Adrenal gland (tissue), 12 donors: ENCODE measurements around the gene CGRRF1. TPM values are rescaled to one million over a fixed set of nuclear protein-coding genes. Genes with fewer than 3 reads are reported as not detected.
A peak's percentile ranks its signal among the peaks of the same experiment; 100 is the strongest.

Experiments
- DNase-seq, 7 donors: peaks; one replicate each; pipeline ENCODE4 v3.0.0-alpha.2; 2019 to 2020
- H3K27ac ChIP-seq, 5 donors: fragments of 200-600 bp; sonication (generic) in 4 of 5; 1 replicate in 3 of 5; 2 replicates in 2 of 5; pipeline versions ENCODE4 v1.5.1 to v1.8.0; 2016 to 2020; ENCODE audit warnings: mild to moderate bottlenecking in 1 of 5
- H3K27me3 ChIP-seq: fragments of 200-600 bp; 2 replicates; pipeline ENCODE4 v1.8.0; 2021
- H3K36me3 ChIP-seq, 2 donors: fragments of 200-600 bp; replicated peaks in 1 of 2; 1 replicate in 1 of 2; 2 replicates in 1 of 2; pipeline versions ENCODE4 v1.5.1 to v1.8.0; 2018 to 2022
- H3K4me1 ChIP-seq, 2 donors: fragments of 200-600 bp; replicated peaks in 1 of 2; 1 replicate in 1 of 2; 2 replicates in 1 of 2; pipeline versions ENCODE4 v1.5.1 to v1.8.0; 2018 to 2021
- H3K4me3 ChIP-seq, 4 donors: fragments of 200-600 bp; sonication (generic) in 3 of 4; one replicate each; pipeline ENCODE4 v1.5.1; 2016 to 2018
- H3K9me3 ChIP-seq, 3 donors: fragments of 200-600 bp; sonication (generic) in 1 of 3; replicated peaks in 1 of 3; 1 replicate in 2 of 3; 2 replicates in 1 of 3; pipeline versions ENCODE4 v1.5.1 to v1.8.0; 2016 to 2021
- CTCF ChIP-seq, 6 experiments: fragments of 450-650 bp in 4 of 6; fragments of 200-600 bp in 2 of 6; sonication (generic) in 1 of 6; IDR thresholded peaks; 1 replicate in 5 of 6; 2 replicates in 1 of 6; pipeline versions ENCODE4 v1.5.1 to v1.8.0; 2016 to 2021; ENCODE audit warnings: antibody characterized with exemption in 6 of 6, mild to moderate bottlenecking in 2 of 6, moderate library complexity in 1 of 6
- POLR2A ChIP-seq, 2 donors: fragments of 450-650 bp; IDR thresholded peaks; one replicate each; pipeline ENCODE4 v1.6.1; 2017; ENCODE audit warnings: antibody characterized with exemption in 2 of 2, mild to moderate bottlenecking in 2 of 2, moderate library complexity in 1 of 2
- WGBS, 4 donors: extraction: QIAGEN DNeasy Blood & Tissue Kit in 2 of 4; methylation state at CpG; one replicate each; pipeline versions ENCODE4 v1.1.5 to v1.1.7; 2013 to 2017; 5-methylcytosine and 5-hydroxymethylcytosine counted together
- intact Hi-C, 2 donors: fragments of 100-400 bp; cut with DNase I; formaldehyde crosslinking; loops; one replicate each; pipeline versions ENCODE4 v1.14.1 to v1.15.0; 2022 to 2023
- polyA plus RNA-seq, 3 donors: library from polyadenylated mRNA; stranded (reverse); fragments of 200-250 nt in 2 of 3; fragments of 350-450 nt in 1 of 3; fragmentation: Illumina TruSeq in 1 of 3; extraction: RNeasy Lipid Tissue Mini Kit (QIAGEN cat#74804) in 1 of 3; gene quantifications; one replicate each; pipeline ENCODE4 v1.2.3, GENCODE V29; 2013 to 2014
- total RNA-seq, 9 donors: library from RNA; depleted of rRNA in 4 of 9; stranded (reverse); fragments of >200 nt in 4 of 9; fragments of 120-200 nt in 1 of 9; fragmentation: NEBNext Ultra II Directional in 1 of 9; extraction: Animal tissue kit (Norgen Biotek cat#: 25700) in 1 of 9; gene quantifications; one replicate each; pipeline versions ENCODE4 v1.1.0 to v1.2.4, GENCODE V29; 2013 to 2023
- donor health status: healthy with polysubstance abuse.
- donor health status: Bipolar disorder and iron deficiency.
- donor health status: DM: yes; HTN: yes; CAD: no.
- donor health status: DM: no; HTN: no; CAD: no.
- donor health status: DM: no; HTN: no; CAD: no.
- donor health status: DM: yes; HTN: yes; CAD: no.

The CGRRF1 gene
- total and polyA plus RNA-seq, 12 donors: 9.4 to 26.9 (median 18.5) TPM

- Histone ChIP-seq H3K4me1 (peaks cover 0 to 8% of the 10 kb centered on the region in 2 donors), H3K36me3 (no peaks in the 10 kb centered on the region), H3K9me3 (no peaks in the 10 kb centered on the region), H3K4me3 (no peak overlapping the region), H3K27ac (no peak overlapping the region), H3K27me3 (no peaks in the 10 kb centered on the region)
- TF ChIP-seq CTCF (IDR thresholded peaks at IDR 0.05): no peak
- no peak for TF ChIP-seq POLR2A (IDR thresholded peaks at IDR 0.05)
- DNase-seq: no peak
- intact Hi-C loops: loop anchor here (10.0 kb wide), 2 partner anchors 47 to 67 kb away; no protein-coding TSS in a partner anchor
- 65 to 76% (median 69%) methylated on average over 3 of the region's 3 CpGs for WGBS, 4 donors
Measured at GRCh38 chr14:54577977-54578376, 68.3 kb downstream of the CGRRF1 start.

- 0 to 9% (median 7%) methylated on average over 1 of the region's 1 CpG for WGBS, 4 donors
Measured at GRCh38 chr14:54579621-54580020, 69.9 kb downstream of the CGRRF1 start.

GRCh38 chr14:54580933-54581332 is 71.2 kb downstream of the CGRRF1 start:
- intact Hi-C loops: no loop called here
- 93 to 99% (median 95%) methylated on average over 3 of the region's 3 CpGs for WGBS, 4 donors
- Histone ChIP-seq H3K4me1 (peaks cover 0 to 8% of the 10 kb centered on the region in 2 donors), H3K36me3 (no peaks in the 10 kb centered on the region), H3K27me3 (no peaks in the 10 kb centered on the region), H3K9me3 (no peaks in the 10 kb centered on the region), H3K4me3 (no peak overlapping the region), H3K27ac (no peak overlapping the region)
- no peak for DNase-seq
- TF ChIP-seq POLR2A (IDR thresholded peaks at IDR 0.05): no peak
- TF ChIP-seq CTCF (IDR thresholded peaks at IDR 0.05): no peak

More at GRCh38 chr14:54579621-54580020, 69.9 kb downstream of the CGRRF1 start:
- intact Hi-C loops: loop anchor here (10.0 kb wide), 2 partner anchors 45 to 65 kb away; no protein-coding TSS in a partner anchor
- Histone ChIP-seq H3K27ac (no peak overlapping the region), H3K27me3 (no peaks in the 10 kb centered on the region), H3K36me3 (no peaks in the 10 kb centered on the region), H3K9me3 (no peaks in the 10 kb centered on the region), H3K4me1 (peaks cover 0 to 8% of the 10 kb centered on the region in 2 donors), H3K4me3 (no peak overlapping the region)
- peak in 1 of 7 donors; percentile 24 for DNase-seq
- no peak for TF ChIP-seq CTCF (IDR thresholded peaks at IDR 0.05)
- TF ChIP-seq POLR2A (IDR thresholded peaks at IDR 0.05): no peak

GRCh38 chr14:54582334-54582733 is 72.6 kb downstream of the CGRRF1 start:
- Histone ChIP-seq H3K27me3 (no peaks in the 10 kb centered on the region), H3K36me3 (no peaks in the 10 kb centered on the region), H3K4me1 (peaks cover 0 to 8% of the 10 kb centered on the region in 2 donors), H3K4me3 (no peak overlapping the region), H3K9me3 (no peaks in the 10 kb centered on the region), H3K27ac (no peak overlapping the region)
- TF ChIP-seq CTCF (IDR thresholded peaks at IDR 0.05) (no peak), POLR2A (IDR thresholded peaks at IDR 0.05) (no peak)
- intact Hi-C loops: no loop called here
- WGBS, 4 donors: 95 to 98% (median 96%) methylated on average over 7 of the region's 7 CpGs
- no peak for DNase-seq
